IPS-18a (cell line): Measurements from ENCODE around the gene BLMH.

ENCODE experiments used
- H3K27ac ChIP-seq: one replicate; pipeline ENCODE4 v1.5.1; 2013; ENCODE audit warnings: low read length
- H3K27me3 ChIP-seq: one replicate; pipeline ENCODE4 v1.6.1; 2013; ENCODE audit warnings: mild to moderate bottlenecking, low read length; ENCODE audit not compliant: control insufficient read depth, insufficient read depth
- H3K36me3 ChIP-seq: one replicate; pipeline ENCODE4 v1.6.1; 2013; ENCODE audit warnings: low read depth, low read length; ENCODE audit not compliant: control insufficient read depth
- H3K4me1 ChIP-seq: one replicate; pipeline ENCODE4 v1.6.1; 2013; ENCODE audit warnings: low read depth, low read length; ENCODE audit not compliant: control insufficient read depth
- H3K4me3 ChIP-seq: one replicate; pipeline ENCODE4 v1.5.1; 2013; ENCODE audit warnings: low read length
- H3K9ac ChIP-seq: one replicate; pipeline ENCODE4 v1.6.1; 2013; ENCODE audit warnings: mild to moderate bottlenecking, low read length, moderate library complexity
- H3K9me3 ChIP-seq: one replicate; pipeline ENCODE4 v1.6.1; 2013; ENCODE audit warnings: low read depth, low read length; ENCODE audit not compliant: control insufficient read depth

Gene BLMH

GRCh38 chr17:30274887-30275286 is 16.9 kb downstream of the BLMH start:
- no peaks in the 10 kb centered on the region for H3K9me3 ChIP-seq
- H3K4me1 ChIP-seq, result no peaks in the 10 kb centered on the region
- H3K27ac ChIP-seq, result no peak overlapping the region
- peaks cover 59% of the 10 kb centered on the region for H3K36me3 ChIP-seq
- H3K9ac ChIP-seq, result no peak overlapping the region
- H3K4me3 ChIP-seq, result no peak overlapping the region
- H3K27me3 ChIP-seq, result no peaks in the 10 kb centered on the region

- H3K9me3 ChIP-seq, result no peaks in the 10 kb centered on the region
- H3K4me3 ChIP-seq, result no peak overlapping the region
- H3K9ac ChIP-seq, result no peak overlapping the region
- H3K27ac ChIP-seq, result no peak overlapping the region
- no peaks in the 10 kb centered on the region for H3K27me3 ChIP-seq
- no peaks in the 10 kb centered on the region for H3K4me1 ChIP-seq
- peaks cover 57% of the 10 kb centered on the region for H3K36me3 ChIP-seq
These were observed 18.4 kb downstream of the BLMH start for GRCh38 chr17:30273373-30273772.

- no peak overlapping the region for H3K4me3 ChIP-seq
- no peak overlapping the region for H3K27ac ChIP-seq
- H3K4me1 ChIP-seq, result no peaks in the 10 kb centered on the region
- no peaks in the 10 kb centered on the region for H3K9me3 ChIP-seq
- no peaks in the 10 kb centered on the region for H3K27me3 ChIP-seq
- peaks cover 69% of the 10 kb centered on the region for H3K36me3 ChIP-seq
- H3K9ac ChIP-seq, result no peak overlapping the region
These were observed 20.6 kb downstream of the BLMH start for GRCh38 chr17:30271102-30271501.

GRCh38 chr17:30267625-30268024 is 24.1 kb downstream of the BLMH start:
- Histone ChIP-seq H3K4me1 (no peaks in the 10 kb centered on the region), H3K27me3 (no peaks in the 10 kb centered on the region), H3K4me3 (no peak overlapping the region), H3K9ac (no peak overlapping the region), H3K36me3 (peaks cover 76% of the 10 kb centered on the region), H3K9me3 (no peaks in the 10 kb centered on the region), H3K27ac (no peak overlapping the region)

- Histone ChIP-seq H3K4me1 (no peaks in the 10 kb centered on the region), H3K4me3 (no peak overlapping the region), H3K9ac (no peak overlapping the region), H3K36me3 (peaks cover 65% of the 10 kb centered on the region), H3K9me3 (no peaks in the 10 kb centered on the region), H3K27me3 (no peaks in the 10 kb centered on the region), H3K27ac (no peak overlapping the region)
These were observed 28.0 kb downstream of the BLMH start for GRCh38 chr17:30263552-30264333.

- Histone ChIP-seq H3K4me3 (no peak overlapping the region), H3K27ac (no peak overlapping the region), H3K4me1 (no peaks in the 10 kb centered on the region), H3K9me3 (no peaks in the 10 kb centered on the region), H3K36me3 (peaks cover 24% of the 10 kb centered on the region), H3K9ac (no peak overlapping the region), H3K27me3 (no peaks in the 10 kb centered on the region)
These were observed 34.8 kb downstream of the BLMH start for GRCh38 chr17:30256756-30257506.

GRCh38 chr17:30254150-30254549 is 37.6 kb downstream of the BLMH start:
- H3K27me3 ChIP-seq, result no peaks in the 10 kb centered on the region
- H3K9me3 ChIP-seq, result no peaks in the 10 kb centered on the region
- peaks cover 12% of the 10 kb centered on the region for H3K36me3 ChIP-seq
- no peak overlapping the region for H3K9ac ChIP-seq
- H3K4me3 ChIP-seq, result no peak overlapping the region
- H3K27ac ChIP-seq, result no peak overlapping the region
- no peaks in the 10 kb centered on the region for H3K4me1 ChIP-seq

- Histone ChIP-seq H3K27me3 (no peaks in the 10 kb centered on the region), H3K4me1 (no peaks in the 10 kb centered on the region), H3K4me3 (no peak overlapping the region), H3K27ac (no peak overlapping the region), H3K9ac (no peak overlapping the region), H3K9me3 (no peaks in the 10 kb centered on the region), H3K36me3 (peaks cover 20% of the 10 kb centered on the region)
These were observed 38.4 kb downstream of the BLMH start for GRCh38 chr17:30253312-30253711.

- no peaks in the 10 kb centered on the region for H3K27me3 ChIP-seq
- H3K27ac ChIP-seq, result no peak overlapping the region
- no peaks in the 10 kb centered on the region for H3K4me1 ChIP-seq
- no peaks in the 10 kb centered on the region for H3K9me3 ChIP-seq
- H3K4me3 ChIP-seq, result no peak overlapping the region
- H3K9ac ChIP-seq, result no peak overlapping the region
- peaks cover 27% of the 10 kb centered on the region for H3K36me3 ChIP-seq
These were observed 39.8 kb downstream of the BLMH start for GRCh38 chr17:30251931-30252330.

GRCh38 chr17:30249460-30249859 is 42.3 kb downstream of the BLMH start:
- Histone ChIP-seq H3K9ac (no peak overlapping the region), H3K36me3 (peaks cover 24% of the 10 kb centered on the region), H3K27ac (no peak overlapping the region), H3K9me3 (no peaks in the 10 kb centered on the region), H3K4me3 (no peak overlapping the region), H3K4me1 (no peaks in the 10 kb centered on the region), H3K27me3 (no peaks in the 10 kb centered on the region)

- H3K9ac ChIP-seq, result no peak overlapping the region
- no peaks in the 10 kb centered on the region for H3K9me3 ChIP-seq
- H3K27ac ChIP-seq, result no peak overlapping the region
- H3K27me3 ChIP-seq, result no peaks in the 10 kb centered on the region
- no peaks in the 10 kb centered on the region for H3K4me1 ChIP-seq
- H3K4me3 ChIP-seq, result no peak overlapping the region
- peaks cover 24% of the 10 kb centered on the region for H3K36me3 ChIP-seq
These were observed 43.0 kb downstream of the BLMH start for GRCh38 chr17:30248786-30249185.

GRCh38 chr17:30246460-30246859 is 45.3 kb downstream of the BLMH start:
- H3K9me3 ChIP-seq, result no peaks in the 10 kb centered on the region

More at GRCh38 chr17:30246460-30246859, 45.3 kb downstream of the BLMH start:
- H3K9ac ChIP-seq, result no peak overlapping the region
- no peak overlapping the region for H3K27ac ChIP-seq
- H3K27me3 ChIP-seq, result no peaks in the 10 kb centered on the region
- H3K4me3 ChIP-seq, result no peak overlapping the region
- peaks cover 24% of the 10 kb centered on the region for H3K36me3 ChIP-seq
- H3K4me1 ChIP-seq, result no peaks in the 10 kb centered on the region
